ENCODE measurements around the gene SMYD3.

- TF ChIP-seq, protein P1, sequence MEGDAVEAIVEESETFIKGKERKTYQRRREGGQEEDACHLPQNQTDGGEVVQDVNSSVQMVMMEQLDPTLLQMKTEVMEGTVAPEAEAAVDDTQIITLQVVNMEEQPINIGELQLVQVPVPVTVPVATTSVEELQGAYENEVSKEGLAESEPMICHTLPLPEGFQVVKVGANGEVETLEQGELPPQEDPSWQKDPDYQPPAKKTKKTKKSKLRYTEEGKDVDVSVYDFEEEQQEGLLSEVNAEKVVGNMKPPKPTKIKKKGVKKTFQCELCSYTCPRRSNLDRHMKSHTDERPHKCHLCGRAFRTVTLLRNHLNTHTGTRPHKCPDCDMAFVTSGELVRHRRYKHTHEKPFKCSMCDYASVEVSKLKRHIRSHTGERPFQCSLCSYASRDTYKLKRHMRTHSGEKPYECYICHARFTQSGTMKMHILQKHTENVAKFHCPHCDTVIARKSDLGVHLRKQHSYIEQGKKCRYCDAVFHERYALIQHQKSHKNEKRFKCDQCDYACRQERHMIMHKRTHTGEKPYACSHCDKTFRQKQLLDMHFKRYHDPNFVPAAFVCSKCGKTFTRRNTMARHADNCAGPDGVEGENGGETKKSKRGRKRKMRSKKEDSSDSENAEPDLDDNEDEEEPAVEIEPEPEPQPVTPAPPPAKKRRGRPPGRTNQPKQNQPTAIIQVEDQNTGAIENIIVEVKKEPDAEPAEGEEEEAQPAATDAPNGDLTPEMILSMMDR (IDR thresholded peaks at IDR 0.05; ENCODE audit: borderline replicate concordance, extremely low read depth, low read length, poor library complexity, severe bottlenecking): no peak
- no peak for TF ChIP-seq EZH2 (IDR thresholded peaks at IDR 0.05; ENCODE audit: borderline replicate concordance, low read depth, low read length, severe bottlenecking)
Observed at GRCh38 chr1:245961137-245961540, 545.9 kb downstream of the SMYD3 start.

Data from DND-41 (cell line).